ENCODE data around the gene TMOD1.

The TMOD1 gene

DNA sequence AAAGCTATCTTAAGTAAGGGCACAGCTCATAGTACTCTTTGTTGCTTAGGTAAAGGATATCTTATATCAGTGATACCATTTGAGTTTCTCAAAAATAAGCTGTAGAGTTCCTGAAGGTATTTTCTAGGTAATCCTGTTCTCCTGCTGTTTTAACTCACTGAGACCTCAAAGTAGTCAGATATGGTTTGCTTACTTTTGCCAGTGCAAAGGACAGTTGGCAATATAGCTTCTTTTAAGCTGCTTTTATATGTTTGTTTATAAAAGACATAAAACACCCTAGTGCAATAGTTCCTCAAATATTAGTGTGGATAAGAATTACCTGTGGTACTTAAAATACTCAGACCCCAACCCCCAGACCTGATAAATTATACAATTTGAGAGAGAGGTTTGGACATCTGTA is 144.3 kb downstream of the TMOD1 start:
- TF ChIP-seq, protein P1, sequence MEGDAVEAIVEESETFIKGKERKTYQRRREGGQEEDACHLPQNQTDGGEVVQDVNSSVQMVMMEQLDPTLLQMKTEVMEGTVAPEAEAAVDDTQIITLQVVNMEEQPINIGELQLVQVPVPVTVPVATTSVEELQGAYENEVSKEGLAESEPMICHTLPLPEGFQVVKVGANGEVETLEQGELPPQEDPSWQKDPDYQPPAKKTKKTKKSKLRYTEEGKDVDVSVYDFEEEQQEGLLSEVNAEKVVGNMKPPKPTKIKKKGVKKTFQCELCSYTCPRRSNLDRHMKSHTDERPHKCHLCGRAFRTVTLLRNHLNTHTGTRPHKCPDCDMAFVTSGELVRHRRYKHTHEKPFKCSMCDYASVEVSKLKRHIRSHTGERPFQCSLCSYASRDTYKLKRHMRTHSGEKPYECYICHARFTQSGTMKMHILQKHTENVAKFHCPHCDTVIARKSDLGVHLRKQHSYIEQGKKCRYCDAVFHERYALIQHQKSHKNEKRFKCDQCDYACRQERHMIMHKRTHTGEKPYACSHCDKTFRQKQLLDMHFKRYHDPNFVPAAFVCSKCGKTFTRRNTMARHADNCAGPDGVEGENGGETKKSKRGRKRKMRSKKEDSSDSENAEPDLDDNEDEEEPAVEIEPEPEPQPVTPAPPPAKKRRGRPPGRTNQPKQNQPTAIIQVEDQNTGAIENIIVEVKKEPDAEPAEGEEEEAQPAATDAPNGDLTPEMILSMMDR (IDR thresholded peaks at IDR 0.05; ENCODE audit: low read depth, low read length), result no peak

DNA sequence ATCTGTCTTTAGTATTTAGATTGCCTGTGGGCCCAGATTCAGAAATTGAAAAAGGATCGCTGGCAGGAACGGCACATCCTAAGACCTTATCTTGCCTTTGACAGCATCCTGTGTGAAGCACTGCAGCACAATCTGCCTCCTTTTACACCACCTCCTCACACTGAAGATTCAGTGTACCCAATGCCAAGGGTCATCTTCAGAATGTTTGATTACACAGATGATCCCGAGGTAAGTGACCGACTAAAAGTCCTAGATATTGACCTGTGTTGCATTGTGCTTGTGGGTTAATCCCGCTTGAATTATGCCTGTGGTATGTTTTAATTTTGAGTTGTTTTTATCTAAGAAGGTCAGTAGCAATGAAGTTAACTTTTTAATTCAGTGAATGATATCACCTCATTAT is 146.5 kb downstream of the TMOD1 start:
- TF ChIP-seq, protein P1 (IDR thresholded peaks at IDR 0.05; ENCODE audit: low read depth, low read length), result no peak
- no peak overlapping the region for H3K4me3 ChIP-seq (replicated peaks in 1 of 2; ENCODE audit: low read depth in 2 of 2, low read length in 2 of 2)
- no peak for DNase-seq (ENCODE audit: low read depth in 2 of 2)

More for the DNA sequence above, 144.3 kb downstream of the TMOD1 start:
- H3K4me3 ChIP-seq (replicated peaks in 1 of 2; ENCODE audit: low read depth in 2 of 2, low read length in 2 of 2), result no peak overlapping the region
- no peak for DNase-seq (ENCODE audit: low read depth in 2 of 2)

Measured in cardiac fibroblast (primary cell).